ENCODE results near the gene RBMS3. TPM values are rescaled to one million over a fixed set of nuclear protein-coding genes. Genes with fewer than 3 reads are reported as not detected.

The RBMS3 gene
- total RNA-seq, 2 donors from 2014 or later: 40.7 to 53.2 TPM

DNA sequence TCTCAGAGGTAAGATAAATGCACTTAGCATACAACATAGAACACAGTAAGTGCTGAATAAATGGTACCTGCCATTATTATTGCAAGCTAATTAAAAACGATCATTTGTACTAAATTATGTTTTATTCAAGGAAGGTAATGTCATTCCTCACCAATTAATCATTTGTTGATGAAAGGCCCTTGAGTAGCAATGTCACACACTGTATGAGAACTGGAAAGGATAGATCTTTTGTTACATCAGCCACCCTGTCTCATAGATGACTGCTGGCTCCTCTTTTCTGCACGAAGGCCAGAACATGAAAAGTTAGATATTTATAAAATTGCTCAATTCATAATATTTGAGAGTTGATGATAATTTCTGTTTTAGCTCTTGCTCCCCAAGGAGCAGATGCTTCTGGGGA is 415.4 kb downstream of the RBMS3 start:
- ATAC-seq: no peak
- intact Hi-C loops (cut with DNase I): loop anchor here in 1 of 2 donors (5.0 kb wide), 1 partner anchor 66 kb away; no protein-coding TSS in a partner anchor
- no peak for DNase-seq

DNA sequence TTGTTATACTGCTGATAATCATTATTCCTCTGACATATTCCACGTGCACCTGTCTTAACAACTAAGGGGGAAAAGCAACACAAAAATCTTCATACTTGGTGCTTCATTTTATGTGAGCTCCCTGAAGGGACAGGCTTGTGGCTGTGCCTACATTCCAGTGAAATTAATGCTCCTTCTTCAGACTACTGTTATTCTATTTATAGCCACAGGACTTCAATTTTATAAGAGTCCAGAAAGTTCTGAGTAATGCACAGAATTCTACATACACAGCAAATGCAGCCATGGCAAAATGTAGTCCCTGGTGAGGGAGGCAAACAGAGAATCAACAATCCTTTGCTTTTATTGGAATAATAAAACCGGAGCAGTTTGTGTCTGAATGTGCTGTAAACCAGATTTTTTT is 417.1 kb downstream of the RBMS3 start:
- DNase-seq: no peak
- intact Hi-C loops (cut with DNase I): loop anchor here in 1 of 2 donors (5.0 kb wide), 1 partner anchor 64 kb away; no protein-coding TSS in a partner anchor

DNA sequence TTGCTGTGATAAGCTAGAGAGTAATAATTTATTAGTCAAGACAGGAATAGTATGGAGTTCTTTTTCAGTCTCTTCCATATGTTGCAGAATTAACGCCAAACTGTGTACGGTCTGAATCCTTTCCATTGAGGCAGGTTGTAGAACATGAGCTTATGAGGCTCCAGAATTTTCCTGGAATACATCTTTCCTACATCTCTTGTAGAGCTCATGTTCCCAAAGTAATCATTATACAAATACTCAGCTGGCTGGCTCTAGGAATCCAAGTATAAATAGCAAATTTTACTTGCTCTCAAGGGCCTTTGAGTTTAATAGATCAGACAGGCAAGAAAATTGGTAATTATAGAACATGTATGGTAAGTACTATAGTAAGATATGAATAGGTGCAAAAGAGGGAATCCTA is 419.4 kb downstream of the RBMS3 start:
- ATAC-seq: no peak
- intact Hi-C loops (cut with DNase I): no loop called here
- DNase-seq: no peak

More for the DNA sequence above, 417.1 kb downstream of the RBMS3 start:
- no peak for ATAC-seq

DNA sequence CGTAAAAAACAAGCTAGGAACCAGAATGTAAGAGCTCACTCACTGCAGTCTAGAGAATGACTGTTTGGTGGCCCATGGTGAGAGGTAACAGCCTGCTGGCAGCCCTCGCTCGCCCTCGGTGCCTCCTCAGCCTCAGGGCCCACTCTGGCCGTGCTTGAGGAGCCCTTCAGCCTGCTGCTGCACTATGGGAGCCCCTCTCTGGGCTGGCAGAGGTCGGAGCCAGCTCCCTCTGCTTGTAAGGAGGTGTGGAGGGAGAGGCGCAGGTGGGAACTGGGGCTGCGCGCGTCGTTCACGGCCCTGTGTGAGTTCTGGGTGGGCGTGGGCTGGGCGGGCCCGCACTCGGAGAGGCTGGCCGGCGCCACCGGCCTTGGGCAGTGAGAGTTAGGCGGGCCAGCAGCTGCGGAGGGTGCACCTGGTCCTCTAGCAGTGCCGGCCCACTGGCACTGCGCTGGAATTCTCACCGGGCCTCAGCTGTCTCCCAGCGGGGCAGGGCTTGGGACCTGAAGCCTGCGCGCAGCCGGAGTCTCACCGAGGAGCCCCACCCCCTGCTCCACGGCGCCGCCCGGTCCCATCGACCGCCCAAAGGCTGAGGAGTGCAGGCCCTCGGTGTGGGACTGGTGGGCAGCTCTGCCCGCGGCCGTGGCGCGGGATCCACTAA is 420.6 kb downstream of the RBMS3 start:
- DNase-seq: no peak
- intact Hi-C loops (cut with DNase I): no loop called here
- no peak for ATAC-seq

GRCh38 chr3:29705906-29706844 is 425.3 kb downstream of the RBMS3 start:
- DNase-seq (no peak), ATAC-seq (no peak)
- intact Hi-C loops (cut with DNase I): no loop called here

DNA sequence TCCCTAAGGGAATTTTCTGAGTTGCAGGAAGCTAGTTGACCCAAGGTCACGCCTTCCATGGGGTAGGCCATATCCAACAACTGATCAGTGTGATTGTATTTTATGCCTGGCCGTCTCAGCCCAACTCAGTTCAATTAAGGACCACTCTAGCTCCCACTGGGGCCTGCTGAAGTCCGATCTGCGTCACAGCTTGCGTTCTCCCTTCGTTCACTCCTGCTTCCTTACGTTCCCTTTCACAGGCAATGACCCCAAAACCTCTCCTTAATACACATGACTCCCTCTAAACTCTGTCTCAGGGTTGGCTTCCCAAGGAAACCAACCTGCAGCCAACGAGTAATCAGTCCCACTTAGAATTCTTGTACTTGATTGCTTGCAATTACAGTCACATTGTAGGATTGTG is 428.0 kb downstream of the RBMS3 start:
- peak; percentile 20 for DNase-seq

GRCh38 chr3:29711255-29711771 is 430.4 kb downstream of the RBMS3 start:
- ATAC-seq (peak; percentile 70 to 74), DNase-seq (no peak)
- intact Hi-C loops (cut with DNase I): no loop called here

More for the DNA sequence above, 428.0 kb downstream of the RBMS3 start:
- ATAC-seq: peak in 1 of 2 donors; percentile 51
- intact Hi-C loops (cut with DNase I): no loop called here

GRCh38 chr3:29716213-29716612 is 435.3 kb downstream of the RBMS3 start:
- ATAC-seq (no peak), DNase-seq (no peak)
- intact Hi-C loops (cut with DNase I): no loop called here

GRCh38 chr3:29718661-29719065 is 437.8 kb downstream of the RBMS3 start:
- DNase-seq (no peak), ATAC-seq (peak in 1 of 2 donors; percentile 83)
- intact Hi-C loops (cut with DNase I): no loop called here

GRCh38 chr3:29720665-29721064 is 439.8 kb downstream of the RBMS3 start:
- ATAC-seq (no peak), DNase-seq (no peak)
- intact Hi-C loops (cut with DNase I): no loop called here

GRCh38 chr3:29721789-29722188 is 440.9 kb downstream of the RBMS3 start:
- intact Hi-C loops (cut with DNase I): no loop called here
- no peak for ATAC-seq

DNA sequence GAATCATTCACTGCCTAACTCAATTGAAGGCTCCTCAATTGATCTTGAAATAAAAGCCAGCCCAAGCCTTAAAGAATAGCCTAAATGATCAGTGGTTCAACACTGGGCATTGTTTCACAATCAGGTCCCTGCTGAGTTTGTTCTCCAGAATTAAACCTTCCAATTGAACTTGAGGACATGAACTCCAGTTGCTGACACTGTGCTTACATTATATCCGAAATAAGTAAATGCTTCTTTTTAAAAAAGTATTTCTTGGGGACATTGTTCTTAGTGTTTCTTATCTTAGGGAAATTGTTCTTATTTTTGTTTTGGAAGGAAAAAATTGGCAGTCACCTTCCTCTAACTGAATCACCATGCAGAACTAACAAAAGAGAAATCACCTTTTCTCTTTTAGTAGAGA is 450.2 kb downstream of the RBMS3 start:
- no peak for ATAC-seq
- intact Hi-C loops (cut with DNase I): no loop called here
- no peak for DNase-seq

More at GRCh38 chr3:29721789-29722188, 440.9 kb downstream of the RBMS3 start:
- DNase-seq: no peak

DNA sequence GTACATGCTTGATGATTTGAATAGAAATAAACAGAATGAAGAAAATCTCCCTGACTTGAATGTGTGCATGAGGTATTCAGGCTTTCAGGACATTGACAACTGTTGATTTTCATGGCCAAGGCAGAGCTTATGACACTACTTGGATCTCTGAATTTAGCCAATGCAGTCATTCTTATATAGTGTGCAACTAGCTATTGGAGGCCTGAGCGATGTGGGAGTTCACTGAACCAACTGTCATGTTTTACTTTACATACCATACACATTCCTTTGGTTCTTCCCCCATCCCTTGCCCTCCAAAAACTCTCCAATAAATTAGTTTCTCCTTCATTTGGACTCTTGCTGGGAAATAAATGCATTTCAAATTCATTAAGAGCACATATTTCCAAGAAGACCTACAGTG is 460.4 kb downstream of the RBMS3 start:
- DNase-seq (no peak), ATAC-seq (no peak)
- intact Hi-C loops (cut with DNase I): no loop called here

DNA sequence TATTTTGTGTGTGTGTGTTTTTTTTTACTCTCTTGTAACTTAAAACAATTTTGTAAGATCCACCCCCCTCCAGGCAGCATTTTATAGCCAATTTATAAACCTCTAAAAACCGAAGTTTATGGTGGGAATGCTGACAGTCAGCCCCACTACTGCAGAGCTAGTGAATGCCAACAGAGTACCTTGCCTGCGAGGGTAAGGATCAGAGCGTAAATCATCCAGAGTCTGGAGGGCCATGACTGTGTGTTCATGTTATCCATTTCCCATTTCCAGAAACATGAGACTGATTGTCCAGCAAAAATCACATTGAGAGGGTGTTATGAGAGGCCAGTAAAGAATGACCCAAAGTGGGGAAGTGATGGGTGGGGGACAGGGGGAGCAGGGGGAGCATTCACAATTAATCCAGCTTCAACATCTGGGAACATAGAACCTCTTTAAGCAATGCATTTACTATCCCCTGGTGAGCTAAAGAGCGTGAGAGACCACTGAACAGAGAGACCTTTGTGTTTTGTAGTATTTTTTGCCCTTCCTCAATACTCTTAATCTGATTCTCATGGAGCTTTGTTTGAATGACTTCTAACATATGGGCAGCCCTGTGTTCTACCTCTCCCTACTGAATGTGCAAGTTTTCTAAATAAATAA is 464.5 kb downstream of the RBMS3 start:
- intact Hi-C loops (cut with DNase I): no loop called here
- DNase-seq: no peak
- ATAC-seq: no peak

DNA sequence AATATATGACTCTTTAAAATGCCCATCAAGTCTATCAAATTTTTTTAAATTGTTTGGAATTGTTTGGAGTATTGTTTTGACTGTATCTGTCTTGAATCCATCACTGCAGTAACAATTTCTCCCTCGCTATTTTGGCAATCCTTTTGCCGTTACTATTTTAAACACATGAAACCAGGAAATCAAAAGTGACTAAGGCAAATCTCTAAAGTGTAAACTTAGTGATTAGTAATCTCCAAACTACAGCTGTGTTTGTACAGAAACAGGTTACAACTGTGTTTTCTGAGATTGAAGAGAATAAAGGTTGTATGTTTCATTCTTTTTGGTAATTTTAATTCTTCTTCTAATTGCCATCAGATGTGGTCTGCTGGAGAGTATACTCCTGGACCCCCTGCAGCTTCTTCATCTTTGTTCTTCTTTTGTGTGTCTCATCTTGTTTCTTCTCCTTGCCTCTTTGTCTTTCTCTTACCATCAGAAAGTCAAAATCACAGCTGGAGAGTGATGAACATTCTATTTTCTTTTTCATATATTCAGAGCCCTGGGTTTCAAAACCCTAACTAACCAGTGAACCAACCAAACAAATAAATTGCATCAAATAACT is 465.4 kb downstream of the RBMS3 start:
- intact Hi-C loops (cut with DNase I): no loop called here
- ATAC-seq (no peak), DNase-seq (no peak)

- DNase-seq (no peak), ATAC-seq (peak; percentile 38 to 62)
- intact Hi-C loops (cut with DNase I): no loop called here
Observed at GRCh38 chr3:29747991-29748390, 467.1 kb downstream of the RBMS3 start.

GRCh38 chr3:29751647-29752314 is 470.9 kb downstream of the RBMS3 start:
- intact Hi-C loops (cut with DNase I): loop anchor here in 1 of 2 donors (10.0 kb wide), 2 partner anchors 107 to 227 kb away; no protein-coding TSS in a partner anchor
- ATAC-seq (peak; percentile 86 to 87), DNase-seq (peak; percentile 20)

DNA sequence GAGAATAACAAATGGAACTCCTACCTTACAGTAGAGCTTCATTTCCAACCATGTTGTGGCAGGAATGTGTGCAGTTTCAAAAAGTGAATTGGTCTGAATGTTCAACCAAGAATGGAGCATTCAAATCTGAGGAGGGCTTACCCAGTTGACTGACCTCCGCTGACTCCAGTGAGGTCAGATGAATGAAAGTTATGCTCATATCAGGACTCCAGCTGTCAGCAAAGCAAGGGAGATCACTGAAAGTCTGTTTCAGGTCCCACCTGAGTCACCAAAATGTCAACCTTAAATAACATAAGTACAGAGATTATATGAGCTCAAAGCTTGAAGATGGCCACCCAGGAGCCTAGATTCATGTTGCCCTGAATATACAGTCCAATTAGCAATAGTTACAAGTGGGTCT is 473.5 kb downstream of the RBMS3 start:
- no peak for ATAC-seq
- no peak for DNase-seq
- intact Hi-C loops (cut with DNase I): loop anchor here in 1 of 2 donors (10.0 kb wide), 2 partner anchors 110 to 230 kb away; no protein-coding TSS in a partner anchor

Measured in left cardiac atrium (tissue), 4 donors.